HepG2 (cell line): ENCODE data around the gene ARMC2. TPM values are rescaled to one million over a fixed set of nuclear protein-coding genes. Genes with fewer than 3 reads are reported as not detected.
A peak's percentile ranks its signal among the peaks of the same experiment; 100 is the strongest.

ENCODE experiments used
- ATAC-seq: fragments of 200-7000 bp; cut with Tn5 transposase; 3 replicates; pipeline ENCODE4 v1.9.1; 2020; ENCODE audit warnings: mild to moderate bottlenecking, moderate library complexity
- BruUV-seq: library from RNA; stranded (reverse); fragments of 400-500 nt; replicated peaks from 2 replicates; lab custom pipeline; 2021; lab: Mats Ljungman, UMichigan
- CTCF ChIA-PET: fragments of 300-600 bp; formaldehyde crosslinking; extraction: SDS; loops from one replicate; lab custom pipeline; 2021; ENCODE audit warnings: low total read pairs, inconsistent platforms, low intra/inter-chr PET ratio; lab: Yijun Ruan, JAX
- POLR2A ChIA-PET: fragments of 350-600 bp; sonication (Branson Sonifier 250); formaldehyde crosslinking; loops from one replicate; lab custom pipeline; 2020; ENCODE audit warnings: antibody characterized with exemption, inconsistent platforms; lab: Yijun Ruan, JAX
- DNase-seq: peaks from one replicate; pipeline ENCODE4 v3.0.0-alpha.2; 2015; ENCODE audit warnings: low spot score
- FAIRE-seq: peaks from 3 replicates; lab custom pipeline; 2011; peaks lifted over from hg19 to GRCh38; lab: Jason Lieb, UNC
- H2AFZ ChIP-seq: one replicate; pipeline ENCODE4 v1.6.1; 2011; ENCODE audit warnings: low read length, inconsistent platforms
- H3K27ac ChIP-seq: fragments of 300-600 bp; 3 replicates; pipeline ENCODE4 v1.8.0; 2011; ENCODE audit warnings: mixed run types, mild to moderate bottlenecking, mixed read lengths, low read length, inconsistent platforms; ENCODE audit not compliant: insufficient read depth; ENCODE audit errors: extremely low read length
- H3K27me3 ChIP-seq, 2 experiments: fragments of 200-600 bp in 1 of 2; 2 replicates in 1 of 2; 3 replicates in 1 of 2; pipeline versions ENCODE4 v1.6.0 to v1.8.0; 2011; ENCODE audit warnings: low read length in 2 of 2, mild to moderate bottlenecking in 2 of 2, moderate library complexity in 2 of 2, inconsistent platforms in 1 of 2; ENCODE audit not compliant: insufficient read depth in 2 of 2, control insufficient read depth in 1 of 2
- H3K36me3 ChIP-seq, 2 experiments: fragments of 200-600 bp in 1 of 2; replicated peaks in 1 of 2; 2 replicates in 1 of 2; 3 replicates in 1 of 2; pipeline versions ENCODE4 v1.5.1 to v1.8.0; 2011; ENCODE audit warnings: low read length in 2 of 2, inconsistent platforms in 1 of 2; ENCODE audit not compliant: insufficient read depth in 2 of 2, control insufficient read depth in 1 of 2
- H3K4me1 ChIP-seq: 2 replicates; pipeline ENCODE4 v1.5.1; 2012; ENCODE audit warnings: low read length, inconsistent platforms; ENCODE audit not compliant: insufficient read depth
- H3K4me2 ChIP-seq: 2 replicates; pipeline ENCODE4 v1.6.0; 2011; ENCODE audit warnings: low read depth, low read length, inconsistent platforms
- H3K4me3 ChIP-seq, 3 experiments: fragments of 200-600 bp in 1 of 3; sonication (generic), shearing (Covaris generic) in 1 of 3; replicated peaks in 1 of 3; 2 replicates each; pipeline ENCODE4 v1.5.1; 2011 to 2016; ENCODE audit warnings: low read length in 3 of 3, inconsistent platforms in 2 of 3, low read depth in 2 of 3, mild to moderate bottlenecking in 2 of 3, control low read depth in 1 of 3, mixed read lengths in 1 of 3; ENCODE audit not compliant: insufficient read depth in 1 of 3
- H3K79me2 ChIP-seq: one replicate; pipeline ENCODE4 v1.6.1; 2011; ENCODE audit warnings: low read length, inconsistent platforms; ENCODE audit not compliant: insufficient read depth
- H3K9ac ChIP-seq: 2 replicates; pipeline ENCODE4 v1.6.0; 2011; ENCODE audit warnings: mild to moderate bottlenecking, low read depth, low read length, inconsistent platforms; ENCODE audit not compliant: insufficient read depth
- H3K9me3 ChIP-seq: 2 replicates; pipeline ENCODE4 v1.5.1; 2012; ENCODE audit warnings: mild to moderate bottlenecking, low read length
- H4K20me1 ChIP-seq: 2 replicates; pipeline ENCODE4 v1.6.0; 2011; ENCODE audit warnings: inconsistent platforms, mild to moderate bottlenecking, low read length, moderate library complexity; ENCODE audit not compliant: insufficient read depth
- IKZF1 ChIP-seq: fragments of 450-650 bp; IDR thresholded peaks from 2 replicates; pipeline ENCODE4 v1.7.1; 2016
- MAFF ChIP-seq: IDR thresholded peaks from 2 replicates; pipeline ENCODE4 v1.6.1; 2011; ENCODE audit warnings: low read depth, low read length, improper control_type of control experiment
- MAFK ChIP-seq, 2 experiments: IDR thresholded peaks in 1 of 2; conservative IDR thresholded peaks in 1 of 2; 2 replicates each; pipeline ENCODE4 v1.6.1; 2011; ENCODE audit warnings: improper control_type of control experiment in 2 of 2, low read length in 2 of 2
- MTA1 ChIP-seq: sonication (generic); formaldehyde crosslinking; IDR thresholded peaks from 2 replicates; pipeline ENCODE4 v1.4.0; 2020; ENCODE audit warnings: missing genetic modification reagents, mild to moderate bottlenecking, borderline replicate concordance
- NFKB2 ChIP-seq: sonication (generic); formaldehyde crosslinking; IDR thresholded peaks from 2 replicates; pipeline ENCODE4 v1.4.0; 2020; ENCODE audit warnings: missing genetic modification reagents, borderline replicate concordance
- NR2F1 ChIP-seq, 2 experiments: fragments of 450-650 bp in 1 of 2; formaldehyde crosslinking in 1 of 2; IDR thresholded peaks; 2 replicates each; pipeline versions ENCODE4 v1.5.0 to v1.6.1; 2016 to 2020; ENCODE audit warnings: mild to moderate bottlenecking in 1 of 2, missing compliant biosample characterization in 1 of 2, missing genetic modification reagents in 1 of 2, moderate library complexity in 1 of 2
- NR2F6 ChIP-seq, 2 experiments: IDR thresholded peaks; 2 replicates each; pipeline ENCODE4 v1.6.1; 2016; ENCODE audit warnings: antibody characterized with exemption in 1 of 2, mild to moderate bottlenecking in 1 of 2
- PRPF4 ChIP-seq: fragments of 200-400 bp; formaldehyde crosslinking; IDR thresholded peaks from 2 replicates; pipeline ENCODE4 v1.6.1; 2016; ENCODE audit warnings: low read length, low read depth; ENCODE audit not compliant: poor library complexity, severe bottlenecking
- RARG ChIP-seq: sonication (generic); formaldehyde crosslinking; IDR thresholded peaks from 2 replicates; pipeline ENCODE4 v1.4.0; 2020; ENCODE audit warnings: low read depth, mild to moderate bottlenecking, missing genetic modification reagents
- RFXAP ChIP-seq: sonication (generic); formaldehyde crosslinking; IDR thresholded peaks from 2 replicates; pipeline ENCODE4 v1.4.0; 2020; ENCODE audit warnings: missing genetic modification reagents, borderline replicate concordance
- SCMH1 ChIP-seq: sonication (generic); formaldehyde crosslinking; IDR thresholded peaks from 2 replicates; pipeline ENCODE4 v1.9.0; 2021; ENCODE audit warnings: missing genetic modification reagents, mild to moderate bottlenecking, borderline replicate concordance
- TRIM22 ChIP-seq: fragments of 450-650 bp; IDR thresholded peaks from 2 replicates; pipeline ENCODE4 v1.6.1; 2017
- ZBTB25 ChIP-seq: IDR thresholded peaks from 2 replicates; pipeline ENCODE4 v1.6.1; 2018; ENCODE audit warnings: missing genetic modification reagents
- ZFP1 ChIP-seq: IDR thresholded peaks from 2 replicates; pipeline ENCODE4 v1.6.1; 2016
- ZNF18 ChIP-seq: sonication (generic); formaldehyde crosslinking; IDR thresholded peaks from 2 replicates; pipeline ENCODE4 v1.8.0; 2022; ENCODE audit warnings: mild to moderate bottlenecking, missing genetic modification reagents; ENCODE audit not compliant: insufficient replicate concordance
- ZNF3 ChIP-seq: IDR thresholded peaks from 2 replicates; pipeline ENCODE4 v1.7.0; 2017; ENCODE audit warnings: inconsistent platforms
- ZNF383 ChIP-seq: sonication (generic); formaldehyde crosslinking; IDR thresholded peaks from 2 replicates; pipeline ENCODE4 v1.4.0; 2020; ENCODE audit warnings: missing genetic modification reagents, mild to moderate bottlenecking, borderline replicate concordance
- ZNF605 ChIP-seq: sonication (generic); formaldehyde crosslinking; IDR thresholded peaks from 2 replicates; pipeline ENCODE4 v1.8.0; 2022; ENCODE audit warnings: mild to moderate bottlenecking, missing genetic modification reagents
- WGBS: methylation state at CpG from one replicate; pipeline ENCODE4 v1.1.6; 2017; ENCODE audit warnings: low lambda C conversion rate; 5-methylcytosine and 5-hydroxymethylcytosine counted together
- in situ Hi-C: cut with HindIII; loops from 2 replicates; pipeline ENCODE4 v1.10.0; 2017; ENCODE audit warnings: low pct_unique_long_range_greater_than_20kb; ENCODE audit not compliant: extremely low pct_ligation_motif_present
- intact Hi-C: fragments of 100-400 bp; cut with micrococcal nuclease; formaldehyde crosslinking; loops from one replicate; pipeline ENCODE4 v1.10.0; 2022; ENCODE audit not compliant: unreplicated experiment
- polyA plus RNA-seq, 8 experiments: library from polyadenylated mRNA; depleted of rRNA in 3 of 8; stranded (reverse) in 7 of 8; unstranded in 1 of 8; fragments of >200 nt; fragmentation: Illumina TruSeq in 4 of 8; extraction: Trizol in 4 of 8; gene quantifications; 2 replicates each; pipeline versions ENCODE4 v1.2.1 to v1.2.3, GENCODE V29; 2011 to 2016; ENCODE audit warnings: low read depth in 4 of 8, missing spikeins in 1 of 8, mixed read lengths in 1 of 8; ENCODE audit not compliant: insufficient read depth in 1 of 8
- total RNA-seq, 5 experiments: library from RNA; depleted of rRNA; stranded (reverse); fragments of >200 nt; fragmentation: Illumina TruSeq; extraction: Trizol; gene quantifications; 2 replicates each; pipeline ENCODE4 v1.2.3, GENCODE V29; 2016; ENCODE audit warnings: low read depth in 1 of 5

The ARMC2 gene
- total and polyA plus RNA-seq, 2 of the 13 experiments (the other 11 are each of a cell fraction or from before 2014, with no cell fraction given) = 1.4 to 3.2 TPM

- in situ Hi-C loops = no loop called here
Measured at GRCh38 chr6:108807928-108808327, 40.3 kb upstream of the ARMC2 start.

GRCh38 chr6:108809211-108809610, 39.0 kb upstream of the ARMC2 start:
- Histone ChIP-seq H3K79me2 (no peaks in the 10 kb centered on the region), H3K36me3 (no peaks in the 10 kb centered on the region), H3K4me3 (no peak overlapping the region), H3K9ac (no peak overlapping the region), H4K20me1 (no peaks in the 10 kb centered on the region), H2AFZ (no peak overlapping the region), H3K4me2 (no peak overlapping the region), H3K27me3 (peaks cover 0 to 9% of the 10 kb centered on the region in 2 experiments; a peak in 2 of 5 replicates), H3K27ac (no peak overlapping the region), H3K4me1 (peaks cover 12% of the 10 kb centered on the region), H3K9me3 (no peaks in the 10 kb centered on the region)
- ATAC-seq = no peak
- intact Hi-C loops = no loop called here
- POLR2A ChIA-PET = no interaction called here
- no peak for FAIRE-seq
- DNase-seq = no peak
- CTCF ChIA-PET = no interaction called here
- BruUV-seq = no TSS peak
- 83% methylated on average over 2 of the region's 2 CpGs for WGBS
- in situ Hi-C loops = no loop called here
- TF ChIP-seq ZNF383 (CRISPR knock-in tag) (no peak), TRIM22 (no peak), NFKB2 (no peak), NR2F1 (CRISPR knock-in tag; IDR thresholded peaks at IDR 0.05) (no peak), ZFP1 (CRISPR knock-in tag) (no peak), MTA1 (CRISPR knock-in tag) (no peak), ZBTB25 (CRISPR knock-in tag) (no peak), RFXAP (CRISPR knock-in tag) (no peak), PRPF4 (no peak), ZNF3 (CRISPR knock-in tag) (no peak)

More at GRCh38 chr6:108807928-108808327, 40.3 kb upstream of the ARMC2 start:
- Histone ChIP-seq H3K4me3 (no peak overlapping the region), H3K4me2 (no peak overlapping the region), H3K36me3 (no peaks in the 10 kb centered on the region), H3K9me3 (no peaks in the 10 kb centered on the region), H3K79me2 (no peaks in the 10 kb centered on the region), H3K4me1 (peaks cover 12% of the 10 kb centered on the region), H4K20me1 (no peaks in the 10 kb centered on the region), H3K27ac (no peak overlapping the region), H2AFZ (no peak overlapping the region), H3K9ac (no peak overlapping the region), H3K27me3 (peaks cover 0 to 17% of the 10 kb centered on the region in 2 experiments; a peak in 2 of 5 replicates)
- peak; percentile 94 to 96 for TF ChIP-seq MAFK (conservative IDR thresholded peaks at IDR 0.05 in 1 of 2, IDR thresholded peaks at IDR 0.05 in 1 of 2; ENCODE audit: low read length in 2 of 2)
- TF ChIP-seq ZNF18 (CRISPR knock-in tag) = no peak
- no peak for TF ChIP-seq NR2F6 (IDR thresholded peaks at IDR 0.05)
- TF ChIP-seq NR2F6 (CRISPR knock-in tag; IDR thresholded peaks at IDR 0.05) = no peak
- TF ChIP-seq RARG (CRISPR knock-in tag) = no peak
- no peak for TF ChIP-seq ZNF605
- no peak for TF ChIP-seq SCMH1
- no peak for TF ChIP-seq IKZF1
- peak; percentile 93 for TF ChIP-seq MAFF
- ChIA-PET CTCF (no interaction called here), POLR2A (no interaction called here)
- no TSS peak for BruUV-seq
- FAIRE-seq = no peak
- intact Hi-C loops = no loop called here
- no peak for ATAC-seq
- WGBS = 11% methylated on average over 3 of the region's 3 CpGs
- DNase-seq = no peak
